Osteoblast (primary cell): ENCODE measurements around the gene PPP3CA. TPM values are rescaled to one million over a fixed set of nuclear protein-coding genes. Genes with fewer than 3 reads are reported as not detected.

Experiments
- DNase-seq: peaks from one replicate; pipeline ENCODE4 v3.0.0; 2011; ENCODE audit warnings: low spot score, mixed read lengths; ENCODE audit not compliant: insufficient read length; ENCODE audit errors: missing footprints
- H2AFZ ChIP-seq: 2 replicates; pipeline ENCODE4 v1.6.0; 2011; ENCODE audit warnings: mild to moderate bottlenecking, low read length
- H3K27ac ChIP-seq: 2 replicates; pipeline ENCODE4 v1.5.1; 2011; ENCODE audit warnings: mild to moderate bottlenecking, low read depth, low read length, moderate library complexity
- H3K27me3 ChIP-seq: 2 replicates; pipeline ENCODE4 v1.6.0; 2012; ENCODE audit warnings: mild to moderate bottlenecking, control low read depth, inconsistent platforms, low read length, moderate library complexity; ENCODE audit not compliant: insufficient read depth
- H3K36me3 ChIP-seq: 2 replicates; pipeline ENCODE4 v1.5.1; 2011; ENCODE audit warnings: mild to moderate bottlenecking, low read length, control low read depth, moderate library complexity; ENCODE audit not compliant: insufficient read depth
- H3K4me1 ChIP-seq: 2 replicates; pipeline ENCODE4 v1.5.1; 2011; ENCODE audit warnings: mild to moderate bottlenecking, low read length, control low read depth, moderate library complexity; ENCODE audit not compliant: insufficient read depth
- H3K4me2 ChIP-seq: 2 replicates; pipeline ENCODE4 v1.6.0; 2011; ENCODE audit warnings: mild to moderate bottlenecking, low read length; ENCODE audit not compliant: insufficient read depth
- H3K4me3 ChIP-seq: fragments of 200-600 bp; sonication (generic); 3 replicates; pipeline ENCODE4 v1.5.1; 2012; ENCODE audit warnings: mild to moderate bottlenecking, low read length, inconsistent platforms; ENCODE audit not compliant: insufficient read depth
- H3K79me2 ChIP-seq: 2 replicates; pipeline ENCODE4 v1.6.0; 2012; ENCODE audit warnings: mild to moderate bottlenecking, low read length, control low read depth, inconsistent platforms; ENCODE audit not compliant: insufficient read depth
- H3K9me3 ChIP-seq: 2 replicates; pipeline ENCODE4 v1.5.1; 2011; ENCODE audit warnings: low read depth, low read length, control low read depth
- H4K20me1 ChIP-seq: 2 replicates; pipeline ENCODE4 v1.6.0; 2012; ENCODE audit warnings: mild to moderate bottlenecking, low read length, control low read depth; ENCODE audit not compliant: insufficient read depth
- CTCF ChIP-seq: IDR thresholded peaks from 2 replicates; pipeline ENCODE4 v1.5.1; 2011; ENCODE audit warnings: mild to moderate bottlenecking, low read depth, low read length, moderate library complexity; ENCODE audit errors: extremely low read depth
- total RNA-seq: library from RNA; depleted of rRNA; stranded (reverse); fragments of >200 nt; gene quantifications from 2 replicates; pipeline ENCODE4 v1.2.3, GENCODE V29; 2012

The PPP3CA gene
- total RNA-seq, 1 donor: 80.0 TPM

GRCh38 chr4:101218346-101218745 lies 129.0 kb downstream of the PPP3CA start:
- peaks cover 79% of the 10 kb centered on the region for H3K79me2 ChIP-seq
- H3K4me3 ChIP-seq: no peak overlapping the region
- peaks cover 16% of the 10 kb centered on the region for H3K4me1 ChIP-seq
- peak overlapping the region; percentile 90 for H3K27ac ChIP-seq
- peak overlapping the region; percentile 61 for H3K4me2 ChIP-seq
- no peaks in the 10 kb centered on the region for H3K9me3 ChIP-seq
- no peaks in the 10 kb centered on the region for H4K20me1 ChIP-seq
- H3K27me3 ChIP-seq: no peaks in the 10 kb centered on the region
- H2AFZ ChIP-seq: no peak overlapping the region
- DNase-seq: no peak
- no peaks in the 10 kb centered on the region for H3K36me3 ChIP-seq
- TF ChIP-seq CTCF: no peak

- Histone ChIP-seq H3K27ac (peak overlapping the region; percentile 90), H3K79me2 (peaks cover 77% of the 10 kb centered on the region), H4K20me1 (no peaks in the 10 kb centered on the region), H3K4me3 (no peak overlapping the region), H2AFZ (no peak overlapping the region), H3K36me3 (no peaks in the 10 kb centered on the region), H3K4me1 (peaks cover 16% of the 10 kb centered on the region), H3K4me2 (peak overlapping the region; percentile 61), H3K9me3 (no peaks in the 10 kb centered on the region), H3K27me3 (no peaks in the 10 kb centered on the region)
- TF ChIP-seq CTCF: no peak
- DNase-seq: no peak
Observed at GRCh38 chr4:101217353-101218031, 129.8 kb downstream of the PPP3CA start.

GRCh38 chr4:101211146-101211553 lies 136.2 kb downstream of the PPP3CA start:
- no peaks in the 10 kb centered on the region for H3K9me3 ChIP-seq
- H3K36me3 ChIP-seq: no peaks in the 10 kb centered on the region
- no peak for TF ChIP-seq CTCF
- H4K20me1 ChIP-seq: no peaks in the 10 kb centered on the region
- peak overlapping the region; percentile 59 for H3K27ac ChIP-seq
- H3K27me3 ChIP-seq: no peaks in the 10 kb centered on the region
- H2AFZ ChIP-seq: no peak overlapping the region
- peaks cover 11% of the 10 kb centered on the region for H3K4me1 ChIP-seq
- H3K4me3 ChIP-seq: no peak overlapping the region
- H3K79me2 ChIP-seq: peaks cover 77% of the 10 kb centered on the region
- no peak for DNase-seq
- H3K4me2 ChIP-seq: peak overlapping the region; percentile 55

GRCh38 chr4:101210331-101210730 lies 137.0 kb downstream of the PPP3CA start:
- no peaks in the 10 kb centered on the region for H3K9me3 ChIP-seq
- H3K27me3 ChIP-seq: no peaks in the 10 kb centered on the region
- DNase-seq: no peak
- H2AFZ ChIP-seq: no peak overlapping the region
- no peak overlapping the region for H3K4me2 ChIP-seq
- no peaks in the 10 kb centered on the region for H3K36me3 ChIP-seq
- peaks cover 17% of the 10 kb centered on the region for H3K4me1 ChIP-seq
- H3K27ac ChIP-seq: no peak overlapping the region
- no peak overlapping the region for H3K4me3 ChIP-seq
- peaks cover 76% of the 10 kb centered on the region for H3K79me2 ChIP-seq
- peaks cover 5% of the 10 kb centered on the region for H4K20me1 ChIP-seq
- TF ChIP-seq CTCF: no peak
